Activated CD8-positive, alpha-beta T cell treated with anti-CD3 and anti-CD28 coated beads, Interleukin-2, amount 10 ng/mL, durations not matched to agents 7 days and 5 days (primary cell): ENCODE measurements around the gene UBXN6. TPM values are rescaled to one million over a fixed set of nuclear protein-coding genes. Genes with fewer than 3 reads are reported as not detected.

Source experiments
- ATAC-seq: fragments of 150-1000 bp; cut with Tn5 transposase; one replicate; pipeline ENCODE4 v1.10.0; 2021; ENCODE audit warnings: moderate library complexity
- CTCF ChIA-PET: fragments of 350-600 bp; sonication (Branson Sonifier 250); formaldehyde crosslinking; loops from one replicate; lab custom pipeline; 2021; ENCODE audit warnings: antibody characterized with exemption; lab: Charles Lee
- POLR2A ChIA-PET: fragments of 350-600 bp; sonication (Branson Sonifier 250); formaldehyde crosslinking; loops from one replicate; lab custom pipeline; 2021; ENCODE audit warnings: antibody characterized with exemption; lab: Charles Lee
- DNase-seq: peaks from one replicate; pipeline ENCODE4 v3.0.0-alpha.2; 2020
- H3K27ac Mint-ChIP-seq: one replicate; pipeline ENCODE4 v1.8.0; 2021; ENCODE audit warnings: mild to moderate bottlenecking, mixed read lengths
- H3K27me3 Mint-ChIP-seq: one replicate; pipeline ENCODE4 v1.8.0; 2021; ENCODE audit warnings: low read depth, mixed read lengths
- H3K36me3 Mint-ChIP-seq: one replicate; pipeline ENCODE4 v1.8.0; 2021; ENCODE audit warnings: low read depth, mixed read lengths
- H3K4me1 Mint-ChIP-seq: one replicate; pipeline ENCODE4 v1.8.0; 2021; ENCODE audit warnings: low read depth, mixed read lengths
- H3K4me3 Mint-ChIP-seq: one replicate; pipeline ENCODE4 v1.8.0; 2021; ENCODE audit warnings: mild to moderate bottlenecking, mixed read lengths
- H3K9me3 Mint-ChIP-seq: one replicate; pipeline ENCODE4 v1.8.0; 2022; ENCODE audit warnings: mixed read lengths; ENCODE audit not compliant: insufficient read depth
- total RNA-seq, 2 experiments: library from RNA; stranded (reverse); gene quantifications; one replicate each; pipeline ENCODE4 v1.2.3, GENCODE V29; 2021

Gene UBXN6
- total RNA-seq, 2 experiments from 2014 or later: 34.1 to 36.6 TPM

DNA sequence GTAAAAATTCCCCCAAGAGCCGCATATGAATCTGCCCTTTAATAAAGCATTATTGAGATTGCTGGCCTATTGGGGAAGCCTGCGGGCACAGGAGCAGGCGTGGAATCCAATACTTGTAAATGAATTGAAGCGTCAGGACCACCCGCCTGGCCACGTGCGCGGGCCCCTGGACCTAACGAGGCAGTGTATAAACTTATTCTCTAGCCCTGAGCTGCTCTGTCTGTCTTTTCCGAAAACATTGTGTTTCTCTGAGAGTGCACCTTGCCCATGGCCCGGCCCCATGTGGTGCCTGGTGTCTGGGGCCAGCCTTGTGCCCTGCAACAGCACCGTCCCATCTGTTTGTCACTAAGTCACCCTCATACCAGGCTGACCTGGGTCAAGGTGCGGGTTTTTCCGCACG lies 14.4 kb downstream of the UBXN6 start:
- no peaks in the 10 kb centered on the region for H3K4me1 Mint-ChIP-seq
- DNase-seq (no peak), ATAC-seq (no peak)
- H3K4me3 Mint-ChIP-seq: no peak overlapping the region
- H3K9me3 Mint-ChIP-seq: no peaks in the 10 kb centered on the region
- POLR2A ChIA-PET: interaction anchor here (0.6 kb wide), 1 partner anchor 30 kb away, joined by 3 read pairs; no protein-coding TSS in a partner anchor
- H3K27me3 Mint-ChIP-seq: no peaks in the 10 kb centered on the region
- CTCF ChIA-PET: no interaction called here
- H3K27ac Mint-ChIP-seq: no peak overlapping the region
- peaks cover 36% of the 10 kb centered on the region for H3K36me3 Mint-ChIP-seq

DNA sequence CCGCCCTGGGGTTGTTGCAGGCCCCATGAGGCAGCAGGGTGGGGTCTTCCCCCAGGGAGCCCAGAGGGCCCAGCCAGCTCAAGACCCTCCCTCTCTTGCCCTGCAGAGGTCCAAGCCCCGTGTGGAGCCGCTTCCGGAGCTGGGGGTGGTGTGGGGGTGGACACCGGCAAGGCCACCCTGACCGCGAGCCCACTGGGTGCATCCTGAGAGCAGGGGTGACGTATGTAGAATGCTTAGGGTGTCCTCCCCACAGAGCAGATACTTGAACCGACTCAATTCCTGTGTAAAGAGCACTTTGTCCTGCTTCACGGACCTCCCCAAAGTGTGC lies 14.8 kb downstream of the UBXN6 start:
- ChIA-PET POLR2A (interaction anchor here (0.6 kb wide), 1 partner anchor 30 kb away, joined by 3 read pairs; no protein-coding TSS in a partner anchor), CTCF (no interaction called here)
- DNase-seq: no peak
- H3K36me3 Mint-ChIP-seq: peaks cover 39% of the 10 kb centered on the region
- H3K4me1 Mint-ChIP-seq: no peaks in the 10 kb centered on the region
- H3K27ac Mint-ChIP-seq: no peak overlapping the region
- H3K9me3 Mint-ChIP-seq: no peaks in the 10 kb centered on the region
- H3K4me3 Mint-ChIP-seq: no peak overlapping the region
- ATAC-seq: no peak
- no peaks in the 10 kb centered on the region for H3K27me3 Mint-ChIP-seq

DNA sequence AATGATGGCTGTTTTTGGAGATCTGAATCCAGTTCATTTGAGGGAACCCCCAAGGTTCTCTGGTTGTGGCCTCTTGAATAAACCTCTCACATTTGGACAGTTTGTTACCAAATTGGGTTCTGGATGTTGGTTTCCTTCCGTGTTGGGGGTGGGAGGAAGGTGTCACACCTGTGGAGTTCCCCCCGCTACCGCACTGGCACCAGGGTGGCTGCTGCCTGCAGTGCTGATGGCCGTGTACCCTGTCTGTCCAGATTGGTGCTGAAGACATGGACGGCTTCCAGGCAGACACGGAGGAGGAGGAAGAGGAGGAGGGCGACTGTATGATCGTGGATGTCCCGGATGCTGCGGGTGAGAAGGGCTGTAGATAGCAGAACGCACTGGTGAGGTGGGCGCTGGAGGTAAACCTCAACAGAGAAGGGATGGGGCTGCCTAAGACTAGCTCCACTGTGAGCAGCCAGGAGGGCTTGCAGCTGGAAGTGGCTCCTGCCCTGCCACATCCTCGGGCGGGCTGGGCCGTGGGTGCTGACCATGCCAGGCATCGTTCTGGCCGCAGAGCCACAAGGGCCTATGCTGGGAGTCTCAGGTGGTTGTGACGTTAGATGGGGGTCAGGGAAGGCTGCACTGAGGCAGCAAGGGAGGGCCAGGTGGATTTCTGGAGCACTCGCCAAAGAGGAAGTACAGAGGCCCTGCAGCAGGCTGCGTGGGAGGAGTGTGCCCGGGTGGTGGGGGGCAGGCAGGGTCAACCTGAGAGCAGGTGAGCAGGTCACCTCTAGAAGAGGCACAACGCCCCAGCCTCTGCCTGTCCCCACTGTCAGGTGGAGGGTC lies 15.4 kb downstream of the UBXN6 start:
- DNase-seq (no peak), ATAC-seq (no peak)
- ChIA-PET CTCF (interaction anchor here (0.6 kb wide), 1 partner anchor 81 kb away, joined by 3 read pairs; no protein-coding TSS in a partner anchor), POLR2A (interaction anchor here (0.6 kb wide), 1 partner anchor 15 kb away, joined by 3 read pairs; no protein-coding TSS in a partner anchor)
- Mint-ChIP-seq H3K27ac (no peak overlapping the region), H3K4me3 (no peak overlapping the region), H3K27me3 (no peaks in the 10 kb centered on the region), H3K36me3 (peaks cover 36% of the 10 kb centered on the region), H3K9me3 (no peaks in the 10 kb centered on the region), H3K4me1 (no peaks in the 10 kb centered on the region)

DNA sequence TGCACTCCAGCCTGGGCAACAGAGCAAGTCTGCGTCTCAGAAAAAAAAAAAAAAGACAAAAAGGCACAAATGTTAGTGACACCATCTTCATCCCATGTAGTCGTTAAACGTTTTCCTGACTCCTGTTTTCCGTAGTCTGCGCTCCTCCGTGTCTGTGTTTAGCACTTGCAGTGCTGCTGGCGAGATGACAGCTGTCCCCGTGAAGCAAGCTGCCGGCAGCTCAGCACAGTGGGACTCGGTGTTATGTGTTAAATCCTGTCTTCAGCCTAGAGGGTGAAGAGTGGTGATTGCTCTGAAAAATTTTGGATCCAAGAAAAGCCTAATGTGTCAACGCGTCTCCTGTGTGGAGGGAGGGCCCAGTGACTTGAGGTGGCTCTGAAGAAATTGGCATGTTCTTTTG lies 18.4 kb downstream of the UBXN6 start:
- no peak for ATAC-seq
- DNase-seq: no peak
- ChIA-PET CTCF (no interaction called here), POLR2A (no interaction called here)
- no peaks in the 10 kb centered on the region for H3K4me1 Mint-ChIP-seq
- H3K4me3 Mint-ChIP-seq: no peak overlapping the region
- H3K27me3 Mint-ChIP-seq: no peaks in the 10 kb centered on the region
- H3K36me3 Mint-ChIP-seq: peaks cover 37% of the 10 kb centered on the region
- no peak overlapping the region for H3K27ac Mint-ChIP-seq
- H3K9me3 Mint-ChIP-seq: no peaks in the 10 kb centered on the region

DNA sequence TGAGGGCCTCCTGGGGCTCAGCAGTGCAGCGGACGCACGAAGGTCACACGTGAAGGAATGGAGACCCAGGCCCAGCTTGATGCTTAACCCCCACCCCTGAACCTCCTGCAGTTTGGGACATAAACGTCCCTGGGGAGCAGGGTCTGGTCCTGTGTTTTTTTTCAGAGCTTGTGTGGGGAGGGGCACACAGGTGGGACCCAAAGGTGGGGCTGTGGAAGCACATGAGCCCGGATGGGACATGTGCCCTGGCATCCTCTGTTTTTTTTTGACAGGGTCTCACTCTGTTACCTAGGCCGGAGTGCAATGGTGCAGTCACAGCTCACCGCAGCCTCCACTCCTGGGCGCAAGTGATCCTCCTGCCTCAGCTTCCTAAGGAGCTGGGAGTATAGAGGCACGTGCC lies 20.5 kb downstream of the UBXN6 start:
- POLR2A ChIA-PET: no interaction called here
- CTCF ChIA-PET: no interaction called here
- Mint-ChIP-seq H3K4me3 (no peak overlapping the region), H3K36me3 (peaks cover 35% of the 10 kb centered on the region), H3K27me3 (no peaks in the 10 kb centered on the region), H3K4me1 (no peaks in the 10 kb centered on the region), H3K27ac (no peak overlapping the region), H3K9me3 (no peaks in the 10 kb centered on the region)
- ATAC-seq: no peak
- no peak for DNase-seq

DNA sequence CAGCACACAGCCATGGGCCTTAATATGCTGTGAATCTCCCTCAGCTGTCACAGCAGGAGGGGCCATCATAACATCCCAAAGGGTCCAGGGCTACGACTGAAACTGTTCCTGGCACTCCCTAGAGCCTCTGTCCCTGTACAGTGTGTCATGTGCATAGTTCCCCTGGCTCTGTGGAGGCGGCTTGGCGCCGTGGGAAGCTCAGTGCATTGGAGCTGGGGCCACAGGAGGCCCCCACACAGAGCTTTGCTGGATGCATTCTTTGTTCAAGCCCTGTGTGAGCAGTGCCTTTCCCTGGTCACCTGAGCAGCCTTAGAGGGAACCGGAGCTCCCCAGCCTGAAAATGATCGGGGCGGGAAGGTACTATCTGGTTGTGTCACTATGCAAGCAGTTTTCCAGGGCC lies 21.4 kb downstream of the UBXN6 start:
- no peaks in the 10 kb centered on the region for H3K9me3 Mint-ChIP-seq
- DNase-seq (no peak), ATAC-seq (no peak)
- CTCF ChIA-PET: no interaction called here
- POLR2A ChIA-PET: no interaction called here
- no peaks in the 10 kb centered on the region for H3K4me1 Mint-ChIP-seq
- H3K27me3 Mint-ChIP-seq: no peaks in the 10 kb centered on the region
- peaks cover 41% of the 10 kb centered on the region for H3K36me3 Mint-ChIP-seq
- H3K27ac Mint-ChIP-seq: no peak overlapping the region
- no peak overlapping the region for H3K4me3 Mint-ChIP-seq

DNA sequence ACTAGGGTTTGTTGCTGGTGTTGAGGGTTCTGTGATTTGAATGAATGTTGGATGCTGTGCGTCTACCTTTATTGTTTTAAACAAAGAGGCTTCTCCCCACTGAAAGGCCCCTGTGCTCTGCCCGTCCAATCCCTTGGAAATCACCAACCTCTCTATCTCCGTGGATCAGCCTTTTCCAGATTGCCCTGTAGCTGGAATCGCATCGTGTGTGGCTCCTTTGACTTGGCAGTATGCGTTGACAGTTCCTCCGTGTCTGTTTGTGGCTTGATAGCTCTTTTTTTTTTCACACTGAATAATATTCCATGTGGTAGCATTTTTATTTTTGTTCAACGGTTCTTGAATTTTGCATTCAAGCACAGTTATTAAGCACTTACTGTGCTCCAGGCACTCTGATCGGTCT lies 23.2 kb downstream of the UBXN6 start:
- Mint-ChIP-seq H3K27me3 (no peaks in the 10 kb centered on the region), H3K4me1 (no peaks in the 10 kb centered on the region), H3K27ac (no peak overlapping the region), H3K9me3 (no peaks in the 10 kb centered on the region), H3K36me3 (peaks cover 48% of the 10 kb centered on the region), H3K4me3 (no peak overlapping the region)
- CTCF ChIA-PET: no interaction called here
- ATAC-seq (no peak), DNase-seq (no peak)
- POLR2A ChIA-PET: no interaction called here

DNA sequence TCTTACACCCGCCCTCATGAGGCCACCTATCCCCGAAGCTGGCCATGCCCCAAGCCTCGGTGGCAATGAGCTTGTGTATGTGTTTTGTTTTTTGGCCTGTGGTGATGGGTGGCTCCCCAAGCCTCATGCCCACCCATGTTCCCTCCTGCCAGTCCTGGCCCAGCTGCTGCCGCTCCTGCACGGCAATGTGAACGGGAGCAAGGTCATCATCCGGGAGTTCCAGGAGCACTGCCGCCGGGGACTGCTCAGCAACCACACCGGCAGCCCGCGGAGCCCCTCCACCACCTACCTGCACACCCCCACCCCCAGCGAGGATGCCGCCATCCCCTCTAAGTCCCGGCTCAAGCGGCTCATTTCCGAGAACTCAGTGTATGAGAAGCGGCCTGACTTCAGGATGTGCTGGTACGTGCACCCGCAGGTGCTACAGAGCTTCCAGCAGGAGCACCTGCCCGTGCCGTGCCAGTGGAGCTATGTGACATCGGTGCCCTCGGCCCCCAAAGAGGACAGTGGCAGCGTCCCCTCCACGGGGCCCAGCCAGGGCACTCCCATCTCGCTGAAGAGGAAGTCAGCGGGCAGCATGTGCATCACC lies 24.6 kb downstream of the UBXN6 start:
- Mint-ChIP-seq H3K4me1 (no peaks in the 10 kb centered on the region), H3K9me3 (no peaks in the 10 kb centered on the region), H3K27me3 (no peaks in the 10 kb centered on the region), H3K36me3 (peaks cover 53% of the 10 kb centered on the region), H3K27ac (no peak overlapping the region), H3K4me3 (no peak overlapping the region)
- DNase-seq (no peak), ATAC-seq (no peak)
- ChIA-PET POLR2A (no interaction called here), CTCF (no interaction called here)

DNA sequence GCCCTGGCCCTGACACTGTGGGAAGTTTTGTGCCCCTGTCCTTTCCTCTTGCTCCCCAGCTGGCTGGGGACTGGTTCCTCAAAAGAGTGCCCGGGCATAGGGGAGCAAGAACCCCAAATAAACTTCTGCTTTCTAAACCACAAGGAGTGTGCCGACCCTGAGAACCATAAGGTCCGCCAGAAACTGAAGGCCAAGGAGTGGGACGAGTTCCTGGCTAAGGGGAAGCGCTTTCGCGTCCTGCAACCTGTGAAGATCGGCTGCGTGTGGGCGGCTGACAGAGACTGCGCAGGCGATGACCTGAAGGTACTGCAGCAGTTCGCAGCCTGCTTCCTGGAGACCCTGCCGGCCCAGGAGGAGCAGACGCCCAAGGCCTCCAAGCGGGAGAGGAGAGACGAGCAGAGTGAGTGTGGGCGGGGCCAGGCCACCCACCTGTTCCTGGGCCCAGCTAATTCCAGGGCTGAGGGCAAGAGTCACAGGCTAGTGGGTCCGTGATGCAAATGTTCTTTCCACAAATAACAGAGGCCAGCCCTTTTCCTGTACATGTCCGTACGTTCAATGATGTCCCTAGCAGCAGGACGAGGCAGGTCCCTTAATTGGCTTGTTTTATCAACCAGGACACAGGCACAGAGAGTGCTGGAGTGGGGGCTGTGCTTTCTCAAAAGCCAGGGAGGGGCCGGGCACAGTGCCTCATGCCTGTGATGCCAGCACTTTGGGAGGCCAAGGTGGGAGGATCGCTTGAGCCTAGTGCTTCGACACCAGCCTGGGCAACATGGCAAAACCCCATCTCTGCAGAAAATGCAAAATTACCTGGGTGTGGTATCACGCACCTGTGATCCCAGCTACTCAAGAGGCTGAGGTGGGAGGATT lies 25.6 kb downstream of the UBXN6 start:
- H3K9me3 Mint-ChIP-seq: no peaks in the 10 kb centered on the region
- H3K27ac Mint-ChIP-seq: no peak overlapping the region
- ATAC-seq (no peak), DNase-seq (no peak)
- CTCF ChIA-PET: no interaction called here
- H3K4me3 Mint-ChIP-seq: no peak overlapping the region
- peaks cover 51% of the 10 kb centered on the region for H3K36me3 Mint-ChIP-seq
- POLR2A ChIA-PET: no interaction called here
- H3K27me3 Mint-ChIP-seq: no peaks in the 10 kb centered on the region
- H3K4me1 Mint-ChIP-seq: no peaks in the 10 kb centered on the region

DNA sequence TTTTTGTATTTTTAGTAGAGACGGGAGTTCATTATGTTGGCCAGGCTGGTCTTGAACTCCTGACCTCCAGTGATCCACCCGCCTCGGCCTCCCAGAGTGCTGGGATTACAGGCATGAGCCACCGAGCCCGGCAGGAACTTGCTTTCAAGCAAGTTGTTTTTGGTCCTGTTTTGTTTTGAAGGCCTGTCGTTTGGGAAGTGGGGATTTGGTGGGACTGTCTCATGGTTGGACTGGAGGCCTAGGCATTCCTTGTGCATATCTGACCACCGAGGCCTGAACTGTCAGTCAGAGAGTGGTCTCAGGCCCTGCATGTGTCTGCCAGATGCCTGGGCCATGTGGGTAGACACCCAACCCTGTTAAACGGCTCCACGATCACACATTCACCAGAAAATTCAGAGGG lies 26.3 kb downstream of the UBXN6 start:
- no peak overlapping the region for H3K27ac Mint-ChIP-seq
- no peaks in the 10 kb centered on the region for H3K27me3 Mint-ChIP-seq
- H3K4me3 Mint-ChIP-seq: no peak overlapping the region
- peaks cover 51% of the 10 kb centered on the region for H3K36me3 Mint-ChIP-seq
- ATAC-seq: no peak
- ChIA-PET POLR2A (no interaction called here), CTCF (no interaction called here)
- H3K9me3 Mint-ChIP-seq: no peaks in the 10 kb centered on the region
- no peaks in the 10 kb centered on the region for H3K4me1 Mint-ChIP-seq
- DNase-seq: no peak

DNA sequence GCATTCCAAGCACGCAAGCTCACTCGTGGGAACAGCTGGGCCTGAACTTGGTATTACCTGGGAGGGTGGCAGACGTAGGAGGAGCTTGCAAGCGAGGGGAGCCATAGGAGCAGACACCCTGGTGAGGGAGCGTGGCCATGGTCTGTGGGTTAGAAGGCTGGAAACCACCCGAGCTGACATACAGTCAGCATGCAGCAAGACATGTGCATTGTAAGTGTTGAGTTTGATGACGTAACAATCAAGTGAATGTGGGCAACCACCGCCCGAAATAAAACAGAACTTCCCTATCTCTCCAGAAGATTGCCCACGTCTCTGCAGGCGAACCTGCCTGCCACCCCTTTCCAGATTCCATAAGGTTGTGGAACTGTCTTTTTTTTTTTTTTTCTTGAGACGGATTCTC lies 26.8 kb downstream of the UBXN6 start:
- ATAC-seq (no peak), DNase-seq (no peak)
- Mint-ChIP-seq H3K36me3 (peaks cover 54% of the 10 kb centered on the region), H3K27ac (no peak overlapping the region), H3K9me3 (no peaks in the 10 kb centered on the region), H3K27me3 (no peaks in the 10 kb centered on the region), H3K4me3 (no peak overlapping the region), H3K4me1 (no peaks in the 10 kb centered on the region)
- ChIA-PET CTCF (no interaction called here), POLR2A (no interaction called here)

DNA sequence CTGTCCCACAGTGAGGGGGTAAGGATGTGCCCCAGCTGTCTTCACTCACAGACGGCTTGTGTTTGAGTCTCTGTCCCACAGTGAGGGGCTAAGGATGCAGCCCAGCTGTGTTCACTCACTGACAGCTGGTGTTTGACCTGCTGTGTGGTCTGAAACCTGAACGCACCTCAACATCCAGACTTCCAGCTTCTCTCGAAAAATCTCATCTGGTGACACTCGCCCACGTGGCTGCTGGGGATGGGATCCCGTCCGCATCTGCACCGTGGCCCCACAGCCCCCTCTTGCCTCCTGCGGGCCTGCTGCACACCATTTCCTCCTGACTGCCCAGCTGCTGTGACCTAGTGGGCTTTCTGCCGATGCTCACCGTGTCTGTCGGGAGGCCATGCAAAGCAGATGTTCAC lies 27.8 kb downstream of the UBXN6 start:
- Mint-ChIP-seq H3K36me3 (peaks cover 54% of the 10 kb centered on the region), H3K27me3 (no peaks in the 10 kb centered on the region), H3K4me1 (no peaks in the 10 kb centered on the region), H3K4me3 (no peak overlapping the region), H3K27ac (no peak overlapping the region), H3K9me3 (no peaks in the 10 kb centered on the region)
- POLR2A ChIA-PET: interaction anchor here (0.8 kb wide), 1 partner anchor 28 kb away, joined by 3 read pairs; no protein-coding TSS in a partner anchor
- no peak for DNase-seq
- CTCF ChIA-PET: no interaction called here
- no peak for ATAC-seq
